OCI-LY7 (cell line): ENCODE results near the gene SSNA1. TPM values are rescaled to one million over a fixed set of nuclear protein-coding genes. Genes with fewer than 3 reads are reported as not detected.

Experiments
- BruUV-seq: library from RNA; stranded (reverse); fragments of 400-500 nt; replicated peaks from 2 replicates; lab custom pipeline; 2021; lab: Mats Ljungman, UMichigan
- CTCF ChIA-PET: fragments of 300-600 bp; sonication (Branson Sonifier 250); formaldehyde crosslinking; loops from one replicate; lab custom pipeline; 2022; ENCODE audit warnings: antibody characterized with exemption; ENCODE audit not compliant: unreplicated experiment; lab: Charles Lee
- POLR2A ChIA-PET: fragments of 300-600 bp; sonication (Branson Sonifier 250); formaldehyde crosslinking; loops from one replicate; lab custom pipeline; 2022; ENCODE audit warnings: antibody characterized with exemption; lab: Charles Lee
- DNase-seq: peaks from one replicate; pipeline ENCODE4 v3.0.0-alpha.2; 2015; ENCODE audit warnings: low spot score
- H2AFZ ChIP-seq: fragments of 200-600 bp; sonication (generic), shearing (Covaris generic); 2 replicates; pipeline ENCODE4 v1.6.1; 2014; ENCODE audit warnings: mild to moderate bottlenecking, antibody characterized with exemption, low read length, moderate library complexity
- H3K27ac ChIP-seq: fragments of 200-600 bp; sonication (generic); 2 replicates; pipeline ENCODE4 v1.5.1; 2014; ENCODE audit warnings: mixed run types, low read depth, mild to moderate bottlenecking, moderate library complexity, low read length, inconsistent platforms; ENCODE audit not compliant: poor library complexity, severe bottlenecking
- H3K36me3 ChIP-seq: fragments of 200-600 bp; sonication (generic); 2 replicates; pipeline ENCODE4 v1.6.1; 2014; ENCODE audit warnings: mild to moderate bottlenecking, antibody characterized with exemption, low read length, moderate library complexity, mixed read lengths; ENCODE audit not compliant: insufficient read depth
- H3K4me1 ChIP-seq: fragments of 200-600 bp; sonication (generic); 2 replicates; pipeline ENCODE4 v1.5.1; 2014; ENCODE audit warnings: mild to moderate bottlenecking, low read length; ENCODE audit not compliant: insufficient read depth, poor library complexity, severe bottlenecking
- H3K4me2 ChIP-seq: fragments of 200-600 bp; sonication (generic); 2 replicates; pipeline ENCODE4 v1.6.1; 2014; ENCODE audit warnings: mild to moderate bottlenecking, low read length
- H3K4me3 ChIP-seq: fragments of 200-600 bp; sonication (generic); 2 replicates; pipeline ENCODE4 v1.5.1; 2014; ENCODE audit warnings: mild to moderate bottlenecking, low read depth, low read length; ENCODE audit not compliant: poor library complexity, severe bottlenecking
- H3K79me2 ChIP-seq: fragments of 200-600 bp; sonication (generic); 2 replicates; pipeline ENCODE4 v1.6.1; 2016; ENCODE audit warnings: low read depth, mild to moderate bottlenecking, low read length, moderate library complexity, mixed read lengths; ENCODE audit not compliant: insufficient read depth
- H3K9me2 ChIP-seq: fragments of 200-600 bp; sonication (generic); 2 replicates; pipeline ENCODE4 v1.6.1; 2016; ENCODE audit warnings: mild to moderate bottlenecking, low read length, mixed read lengths; ENCODE audit not compliant: insufficient read depth
- H3K9me3 ChIP-seq: fragments of 200-600 bp; sonication (generic); 2 replicates; pipeline ENCODE4 v1.6.1; 2014; ENCODE audit warnings: mild to moderate bottlenecking, mixed run types, low read length, mixed read lengths
- H4K20me1 ChIP-seq: fragments of 200-600 bp; sonication (generic); 2 replicates; pipeline ENCODE4 v1.6.1; 2014; ENCODE audit warnings: mild to moderate bottlenecking, antibody characterized with exemption, low read length, moderate library complexity, mixed read lengths; ENCODE audit not compliant: insufficient read depth
- EZH2phosphoT487 ChIP-seq: fragments of 200-600 bp; sonication (generic); IDR thresholded peaks from 2 replicates; pipeline ENCODE4 v1.6.1; 2018; ENCODE audit warnings: low read depth, borderline replicate concordance, mild to moderate bottlenecking, mixed run types, antibody characterized with exemption, low read length, moderate library complexity, mixed read lengths
- intact Hi-C: fragments of 100-400 bp; cut with micrococcal nuclease; formaldehyde crosslinking; loops from one replicate; pipeline ENCODE4 v1.10.0; 2022; ENCODE audit not compliant: unreplicated experiment
- total RNA-seq, 2 experiments: library from RNA; depleted of rRNA in 1 of 2; stranded (reverse); fragments of >200 nt in 1 of 2; shearing (Covaris generic) in 1 of 2; gene quantifications; 2 replicates each; pipeline ENCODE4 v1.2.3, GENCODE V29; 2014 to 2022
- TF ChIP-seq, protein P1 (sequence below): fragments of 200-600 bp; sonication (generic); conservative IDR thresholded peaks from 2 replicates; pipeline ENCODE4 v1.5.1; 2014; ENCODE audit warnings: mild to moderate bottlenecking, antibody characterized with exemption, low read length, moderate library complexity, mixed read lengths

The SSNA1 gene
- total RNA-seq, 2 experiments from 2014 or later, result 71.0 to 111 TPM

DNA sequence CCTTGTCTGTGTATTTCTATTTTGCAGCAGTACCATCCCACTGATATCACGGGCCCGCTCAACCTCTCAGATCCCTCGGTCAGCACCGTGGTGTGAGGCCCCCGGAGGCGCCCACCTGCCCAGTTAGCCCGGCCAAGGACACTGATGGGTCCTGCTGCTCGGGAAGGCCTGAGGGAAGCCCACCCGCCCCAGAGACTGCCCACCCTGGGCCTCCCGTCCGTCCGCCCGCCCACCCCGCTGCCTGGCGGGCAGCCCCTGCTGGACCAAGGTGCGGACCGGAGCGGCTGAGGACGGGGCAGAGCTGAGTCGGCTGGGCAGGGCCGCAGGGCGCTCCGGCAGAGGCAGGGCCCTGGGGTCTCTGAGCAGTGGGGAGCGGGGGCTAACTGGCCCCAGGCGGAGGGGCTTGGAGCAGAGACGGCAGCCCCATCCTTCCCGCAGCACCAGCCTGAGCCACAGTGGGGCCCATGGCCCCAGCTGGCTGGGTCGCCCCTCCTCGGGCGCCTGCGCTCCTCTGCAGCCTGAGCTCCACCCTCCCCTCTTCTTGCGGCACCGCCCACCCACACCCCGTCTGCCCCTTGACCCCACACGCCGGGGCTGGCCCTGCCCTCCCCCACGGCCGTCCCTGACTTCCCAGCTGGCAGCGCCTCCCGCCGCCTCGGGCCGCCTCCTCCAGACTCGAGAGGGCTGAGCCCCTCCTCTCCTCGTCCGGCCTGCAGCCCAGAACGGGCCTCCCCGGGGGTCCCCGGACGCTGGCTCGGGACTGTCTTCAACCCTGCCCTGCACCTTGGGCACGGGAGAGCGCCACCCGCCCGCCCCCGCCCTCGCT lies 20.5 kb upstream of the SSNA1 start:
- BruUV-seq, result no TSS peak
- ChIA-PET POLR2A (no interaction called here), CTCF (interaction anchor here (0.5 kb wide), 1 partner anchor 31 kb away, joined by 3 read pairs; no protein-coding TSS in a partner anchor)
- Histone ChIP-seq H3K4me3 (no peak overlapping the region), H4K20me1 (no peaks in the 10 kb centered on the region), H2AFZ (no peak overlapping the region), H3K27ac (no peak overlapping the region), H3K9me2 (no peaks in the 10 kb centered on the region), H3K36me3 (no peaks in the 10 kb centered on the region), H3K4me2 (no peak overlapping the region), H3K9me3 (no peaks in the 10 kb centered on the region), H3K4me1 (peaks cover 4% of the 10 kb centered on the region), H3K79me2 (no peaks in the 10 kb centered on the region)
- no peak for DNase-seq
- intact Hi-C loops, result no loop called here
- TF ChIP-seq, protein P1, sequence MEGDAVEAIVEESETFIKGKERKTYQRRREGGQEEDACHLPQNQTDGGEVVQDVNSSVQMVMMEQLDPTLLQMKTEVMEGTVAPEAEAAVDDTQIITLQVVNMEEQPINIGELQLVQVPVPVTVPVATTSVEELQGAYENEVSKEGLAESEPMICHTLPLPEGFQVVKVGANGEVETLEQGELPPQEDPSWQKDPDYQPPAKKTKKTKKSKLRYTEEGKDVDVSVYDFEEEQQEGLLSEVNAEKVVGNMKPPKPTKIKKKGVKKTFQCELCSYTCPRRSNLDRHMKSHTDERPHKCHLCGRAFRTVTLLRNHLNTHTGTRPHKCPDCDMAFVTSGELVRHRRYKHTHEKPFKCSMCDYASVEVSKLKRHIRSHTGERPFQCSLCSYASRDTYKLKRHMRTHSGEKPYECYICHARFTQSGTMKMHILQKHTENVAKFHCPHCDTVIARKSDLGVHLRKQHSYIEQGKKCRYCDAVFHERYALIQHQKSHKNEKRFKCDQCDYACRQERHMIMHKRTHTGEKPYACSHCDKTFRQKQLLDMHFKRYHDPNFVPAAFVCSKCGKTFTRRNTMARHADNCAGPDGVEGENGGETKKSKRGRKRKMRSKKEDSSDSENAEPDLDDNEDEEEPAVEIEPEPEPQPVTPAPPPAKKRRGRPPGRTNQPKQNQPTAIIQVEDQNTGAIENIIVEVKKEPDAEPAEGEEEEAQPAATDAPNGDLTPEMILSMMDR, result no peak
- no peak for TF ChIP-seq EZH2phosphoT487

DNA sequence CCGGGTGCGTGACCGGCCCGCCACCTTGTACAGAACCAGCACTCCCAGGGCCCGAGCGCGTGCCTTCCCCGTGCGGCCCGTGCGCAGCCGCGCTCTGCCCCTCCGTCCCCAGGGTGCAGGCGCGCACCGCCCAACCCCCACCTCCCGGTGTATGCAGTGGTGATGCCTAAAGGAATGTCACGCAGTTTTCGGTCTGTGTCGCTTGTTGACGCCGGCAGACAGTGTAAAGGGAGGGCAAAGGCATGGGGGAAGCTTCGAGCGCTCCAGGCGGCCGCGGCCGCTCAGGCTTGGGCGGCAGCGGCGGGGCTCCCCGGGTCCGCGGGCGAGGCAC lies 19.9 kb upstream of the SSNA1 start:
- POLR2A ChIA-PET, result no interaction called here
- Histone ChIP-seq H4K20me1 (no peaks in the 10 kb centered on the region), H3K9me2 (no peaks in the 10 kb centered on the region), H3K79me2 (no peaks in the 10 kb centered on the region), H3K4me1 (peaks cover 4% of the 10 kb centered on the region), H3K9me3 (no peaks in the 10 kb centered on the region), H2AFZ (no peak overlapping the region), H3K4me3 (peak overlapping the region; percentile 26), H3K27ac (no peak overlapping the region), H3K4me2 (peak overlapping the region; percentile 50; the same call in 1 of the 2 replicates), H3K36me3 (no peaks in the 10 kb centered on the region)
- BruUV-seq, result no TSS peak
- DNase-seq, result no peak
- CTCF ChIA-PET, result interaction anchor here (0.5 kb wide), 1 partner anchor 32 kb away, joined by 3 read pairs; no protein-coding TSS in a partner anchor
- intact Hi-C loops, result no loop called here
- TF ChIP-seq, protein P1, result no peak
- peak; percentile 35; the same call in 1 of the 2 replicates for TF ChIP-seq EZH2phosphoT487
